AG04449 (cell line): ENCODE results near the gene MYD88.

Experiments used
- CTCF ChIA-PET: fragments of 350-600 bp; formaldehyde crosslinking; extraction: SDS; loops from one replicate; lab custom pipeline; 2021; ENCODE audit warnings: antibody characterized with exemption; lab: Yijun Ruan, JAX
- POLR2A ChIA-PET: fragments of 400-600, 350-600 bp; formaldehyde crosslinking; extraction: SDS; loops from one replicate; lab custom pipeline; 2020; ENCODE audit warnings: antibody characterized with exemption, inconsistent platforms; lab: Yijun Ruan, JAX
- DNase-seq: peaks from one replicate; pipeline ENCODE4 v3.0.0-alpha.2; 2010; ENCODE audit warnings: low read depth, low spot score
- H3K4me3 ChIP-seq: 2 replicates; pipeline ENCODE4 v1.5.1; 2011; ENCODE audit warnings: low read depth, mild to moderate bottlenecking, control low read depth, low read length
- TF ChIP-seq, protein P1 (sequence below): IDR thresholded peaks from one replicate; pipeline ENCODE4 v1.5.1; 2011; ENCODE audit warnings: mild to moderate bottlenecking, moderate library complexity, low read length, control low read depth, inconsistent platforms; ENCODE audit not compliant: insufficient read depth; ENCODE audit errors: missing control alignments

The MYD88 gene

DNA sequence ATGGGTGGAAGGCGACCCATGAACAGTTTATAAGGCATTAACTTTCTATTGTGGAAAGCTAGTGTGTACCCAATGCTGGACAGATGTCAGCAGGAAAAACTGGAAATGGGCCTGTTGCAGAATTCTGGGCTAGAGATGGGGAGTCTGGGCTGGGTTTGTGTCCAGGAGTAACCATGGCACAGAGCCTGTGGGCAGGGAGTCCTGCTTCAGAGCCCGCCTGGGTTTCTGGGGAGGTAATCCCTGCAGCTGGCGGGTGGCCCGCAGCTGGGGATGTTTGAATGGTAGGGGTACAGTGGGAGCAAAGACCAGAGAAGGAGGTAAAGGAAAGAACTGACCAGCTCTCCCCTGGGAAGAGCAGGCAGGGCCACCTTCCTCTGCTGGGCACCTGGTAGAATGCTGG lies 27.3 kb upstream of the MYD88 start:
- no peak overlapping the region for H3K4me3 ChIP-seq
- TF ChIP-seq, protein P1, sequence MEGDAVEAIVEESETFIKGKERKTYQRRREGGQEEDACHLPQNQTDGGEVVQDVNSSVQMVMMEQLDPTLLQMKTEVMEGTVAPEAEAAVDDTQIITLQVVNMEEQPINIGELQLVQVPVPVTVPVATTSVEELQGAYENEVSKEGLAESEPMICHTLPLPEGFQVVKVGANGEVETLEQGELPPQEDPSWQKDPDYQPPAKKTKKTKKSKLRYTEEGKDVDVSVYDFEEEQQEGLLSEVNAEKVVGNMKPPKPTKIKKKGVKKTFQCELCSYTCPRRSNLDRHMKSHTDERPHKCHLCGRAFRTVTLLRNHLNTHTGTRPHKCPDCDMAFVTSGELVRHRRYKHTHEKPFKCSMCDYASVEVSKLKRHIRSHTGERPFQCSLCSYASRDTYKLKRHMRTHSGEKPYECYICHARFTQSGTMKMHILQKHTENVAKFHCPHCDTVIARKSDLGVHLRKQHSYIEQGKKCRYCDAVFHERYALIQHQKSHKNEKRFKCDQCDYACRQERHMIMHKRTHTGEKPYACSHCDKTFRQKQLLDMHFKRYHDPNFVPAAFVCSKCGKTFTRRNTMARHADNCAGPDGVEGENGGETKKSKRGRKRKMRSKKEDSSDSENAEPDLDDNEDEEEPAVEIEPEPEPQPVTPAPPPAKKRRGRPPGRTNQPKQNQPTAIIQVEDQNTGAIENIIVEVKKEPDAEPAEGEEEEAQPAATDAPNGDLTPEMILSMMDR: no peak
- ChIA-PET POLR2A (no interaction called here), CTCF (interaction anchor here (1.1 kb wide), 1 partner anchor 369 kb away, joined by 3 read pairs; no protein-coding TSS in a partner anchor)
- no peak for DNase-seq

DNA sequence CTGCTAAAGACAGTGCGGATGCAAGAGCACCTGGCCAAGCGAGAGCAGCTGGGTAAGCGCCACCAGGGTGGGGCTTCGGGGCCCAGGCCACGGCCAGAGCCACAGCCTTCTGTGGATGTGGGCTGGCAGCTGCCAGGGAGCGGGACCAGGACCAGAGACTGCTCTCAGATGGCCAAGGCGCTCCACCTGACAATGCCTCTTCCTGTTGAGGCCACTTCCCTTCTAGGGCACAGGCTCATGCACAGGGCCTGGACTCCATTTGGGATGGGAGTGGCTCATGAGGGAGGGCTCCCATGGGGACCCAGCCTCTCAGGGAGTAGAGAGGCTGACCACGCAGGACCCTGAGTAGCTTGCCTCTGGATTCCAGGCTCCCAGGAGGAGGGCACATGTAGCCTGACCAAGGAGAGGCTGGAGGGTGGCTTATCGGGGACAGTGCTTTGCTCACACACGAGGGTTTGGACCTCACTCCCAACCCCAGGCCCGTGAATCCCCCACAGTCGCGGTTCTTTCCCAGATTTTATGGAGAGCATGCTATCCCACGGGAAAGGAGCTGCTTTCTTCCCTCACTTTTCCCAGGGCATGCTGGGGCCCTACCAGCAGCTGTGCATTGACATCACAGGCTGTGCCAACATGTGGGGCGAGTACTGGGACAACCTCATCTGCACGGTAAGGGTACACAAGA lies 26.6 kb upstream of the MYD88 start:
- TF ChIP-seq, protein P1: no peak
- POLR2A ChIA-PET: no interaction called here
- DNase-seq: no peak
- CTCF ChIA-PET: interaction anchor here (1.1 kb wide), 1 partner anchor 369 kb away, joined by 3 read pairs; no protein-coding TSS in a partner anchor
- H3K4me3 ChIP-seq: no peak overlapping the region

- DNase-seq: no peak
- TF ChIP-seq, protein P1: no peak
- H3K4me3 ChIP-seq: no peak overlapping the region
- ChIA-PET POLR2A (no interaction called here), CTCF (no interaction called here)
Measured at GRCh38 chr3:38112378-38112761, 26.1 kb upstream of the MYD88 start.

DNA sequence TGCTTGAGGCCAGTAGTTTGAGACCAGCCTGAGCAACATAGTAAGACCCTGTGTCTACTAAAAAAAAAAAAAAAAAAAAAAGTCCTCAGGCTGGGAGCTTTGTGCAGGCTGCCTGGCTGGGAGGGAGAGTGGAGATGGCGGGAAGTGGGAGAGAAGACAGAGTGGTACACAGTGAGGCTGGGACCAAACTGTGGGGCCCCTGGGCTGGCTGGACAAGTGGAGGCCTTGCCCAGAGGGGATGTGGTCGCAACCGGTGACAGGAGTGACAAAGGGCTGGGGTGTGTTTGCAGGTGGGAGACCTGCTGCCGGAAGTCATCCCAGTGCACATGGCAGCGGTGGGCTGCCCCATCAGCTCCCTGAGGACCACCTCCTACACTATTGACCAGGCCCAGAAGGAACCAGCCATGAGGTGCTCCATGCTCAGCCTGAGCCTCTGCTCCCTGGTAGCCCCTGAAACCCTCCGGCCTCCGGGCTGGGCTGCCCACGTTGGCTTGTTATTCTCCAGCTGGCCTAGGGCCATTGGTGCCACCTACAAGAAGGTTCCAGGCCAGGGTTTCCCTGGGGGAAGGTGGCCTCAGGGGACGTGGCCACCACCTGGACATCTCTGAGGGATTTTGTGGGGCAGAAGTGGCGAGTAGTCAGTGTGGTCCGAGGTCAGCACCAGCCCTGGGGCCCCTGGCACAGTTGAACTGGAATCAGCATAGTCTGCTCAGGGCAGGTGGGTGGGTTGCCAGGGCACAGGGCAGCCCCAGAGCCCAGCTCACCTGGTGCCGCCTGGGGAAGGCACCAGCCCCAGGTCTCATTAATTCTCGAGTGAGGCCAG lies 24.2 kb upstream of the MYD88 start:
- ChIA-PET CTCF (interaction anchor here (0.5 to 1.5 kb wide), 3 partner anchors 133 to 366 kb away, joined by 3 to 5 read pairs (median 3); no protein-coding TSS in a partner anchor), POLR2A (no interaction called here)
- no peak overlapping the region for H3K4me3 ChIP-seq
- DNase-seq: no peak
- TF ChIP-seq, protein P1: no peak

- ChIA-PET POLR2A (no interaction called here), CTCF (interaction anchor here (1.5 to 6.1 kb wide), 6 partner anchors 7 to 366 kb away, joined by 5 to 51 read pairs (median 27); no protein-coding TSS in a partner anchor)
- DNase-seq: no peak
- H3K4me3 ChIP-seq: no peak overlapping the region
- TF ChIP-seq, protein P1: no peak
Measured at GRCh38 chr3:38114875-38115644, 23.4 kb upstream of the MYD88 start.
